Medulla oblongata (tissue), 1 donor: ENCODE measurements around the gene PTK7.
"Not testable (repeated sequence)": the region's sequence is repeated elsewhere in the genome, so short reads cannot be mapped to it uniquely, and the experiment has no call there.

Experiments used
- DNase-seq: peaks from one replicate; pipeline ENCODE4 v3.0.0-alpha.2; 2015; ENCODE audit errors: extremely low spot score

The PTK7 gene

GRCh38 chr6:43117466-43117865 is 41.4 kb downstream of the PTK7 start:
- DNase-seq: not testable (repeated sequence)

GRCh38 chr6:43119482-43119881 is 43.4 kb downstream of the PTK7 start:
- no peak for DNase-seq

- DNase-seq: no peak
These were observed 44.1 kb downstream of the PTK7 start for GRCh38 chr6:43120101-43120763.

- DNase-seq: peak; percentile 40
These were observed 45.1 kb downstream of the PTK7 start for GRCh38 chr6:43120944-43121913.

GRCh38 chr6:43122146-43122545 is 46.0 kb downstream of the PTK7 start:
- no peak for DNase-seq

GRCh38 chr6:43123461-43124314 is 47.6 kb downstream of the PTK7 start:
- peak; percentile 21 for DNase-seq

- no peak for DNase-seq
These were observed 48.4 kb downstream of the PTK7 start for GRCh38 chr6:43124481-43124880.

- DNase-seq: no peak
These were observed 49.0 kb downstream of the PTK7 start for GRCh38 chr6:43125119-43125518.

- DNase-seq: no peak
These were observed 49.4 kb downstream of the PTK7 start for GRCh38 chr6:43125555-43125954.

GRCh38 chr6:43127180-43127579 is 51.1 kb downstream of the PTK7 start:
- no peak for DNase-seq

GRCh38 chr6:43127877-43128276 is 51.8 kb downstream of the PTK7 start:
- peak; percentile 23 for DNase-seq

- no peak for DNase-seq
These were observed 52.8 kb downstream of the PTK7 start for GRCh38 chr6:43128926-43129325.

GRCh38 chr6:43129434-43130194 is 53.5 kb downstream of the PTK7 start:
- DNase-seq: peak; percentile 28

GRCh38 chr6:43130429-43130828 is 54.3 kb downstream of the PTK7 start:
- DNase-seq: no peak

- DNase-seq: not testable (repeated sequence)
These were observed 55.3 kb downstream of the PTK7 start for GRCh38 chr6:43131379-43131778.

- DNase-seq: no peak
These were observed 62.2 kb downstream of the PTK7 start for GRCh38 chr6:43138267-43138666.

- DNase-seq: not testable (repeated sequence)
These were observed 63.9 kb downstream of the PTK7 start for GRCh38 chr6:43139973-43140372.

- DNase-seq: no peak
These were observed 65.5 kb downstream of the PTK7 start for GRCh38 chr6:43141644-43142043.

- no peak for DNase-seq
These were observed 66.0 kb downstream of the PTK7 start for GRCh38 chr6:43142101-43142500.

GRCh38 chr6:43143235-43144128 is 67.4 kb downstream of the PTK7 start:
- DNase-seq: peak; percentile 83
